GM11168 (cell line): Measurements from ENCODE around the gene MS4A18.
"Not testable (repeated sequence)": the region's sequence is repeated elsewhere in the genome, so short reads cannot be mapped to it uniquely, and the experiment has no call there.

Source experiments
- in situ Hi-C: fragments of 300-500 bp; cut with MboI; formaldehyde crosslinking; loops from one replicate; pipeline ENCODE4 v1.12.0; 2022; ENCODE audit warnings: low sequenced_read_pairs; ENCODE audit not compliant: unreplicated experiment

The MS4A18 gene

DNA sequence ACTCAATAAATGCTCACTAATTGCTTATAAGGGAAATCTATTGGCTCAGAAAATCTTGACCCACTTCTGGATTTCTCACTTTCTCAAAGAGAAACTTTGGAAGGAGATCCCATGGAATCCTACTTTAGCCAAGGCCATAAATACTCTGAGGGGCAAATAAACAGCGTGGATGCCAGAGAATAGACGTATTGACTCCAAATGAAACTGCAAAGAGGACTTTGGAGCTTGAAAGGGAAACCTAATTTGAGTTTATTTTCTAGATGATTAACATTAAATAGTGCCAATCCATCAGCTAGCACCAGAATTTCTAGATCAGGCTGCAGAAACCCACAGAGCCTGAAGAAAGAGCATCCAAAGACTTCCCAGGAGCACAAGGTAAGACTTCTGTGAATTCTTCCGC lies at the start of gene MS4A18:
TSS of gene MS4A18 (plus strand) at position 301 of the 400 bp plus-strand sequence.
- in situ Hi-C loops, result no loop called here

- in situ Hi-C loops, result not testable (repeated sequence)
Observed at GRCh38 chr11:60678231-60678630, 46.3 kb upstream of the MS4A18 start.

GRCh38 chr11:60679879-60680278 lies 44.6 kb upstream of the MS4A18 start:
- in situ Hi-C loops, result no loop called here

DNA sequence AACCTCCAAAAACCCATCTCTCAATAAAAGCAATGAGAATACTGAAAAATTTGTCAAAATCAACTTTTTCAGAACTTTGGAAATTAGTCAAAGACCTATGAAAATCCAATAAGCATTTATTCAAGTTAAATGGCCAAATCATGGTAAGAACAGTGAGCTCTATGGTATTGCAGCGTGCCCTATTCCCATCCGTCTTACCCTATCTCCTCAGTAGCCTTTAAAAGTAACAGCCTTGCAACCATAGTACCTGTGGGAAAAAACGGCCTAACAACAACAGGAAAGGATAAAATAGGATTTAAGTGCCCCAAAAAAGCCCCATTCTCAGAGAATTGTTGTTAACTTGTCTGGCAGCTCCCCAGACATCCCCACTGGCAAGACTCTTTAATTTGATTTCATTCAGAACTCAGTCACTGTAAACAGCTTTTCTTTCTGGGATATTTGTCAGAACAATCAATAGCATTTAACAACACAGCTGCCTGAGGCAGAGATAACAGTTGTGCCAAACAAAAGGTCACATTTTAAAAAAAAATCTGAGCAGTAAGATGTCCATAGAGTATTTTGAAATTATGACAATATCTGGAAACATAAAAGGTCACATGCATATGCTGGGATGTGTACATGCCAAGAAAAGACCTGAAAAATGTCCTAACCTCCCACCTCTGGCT lies 43.9 kb upstream of the MS4A18 start:
- in situ Hi-C loops, result no loop called here

DNA sequence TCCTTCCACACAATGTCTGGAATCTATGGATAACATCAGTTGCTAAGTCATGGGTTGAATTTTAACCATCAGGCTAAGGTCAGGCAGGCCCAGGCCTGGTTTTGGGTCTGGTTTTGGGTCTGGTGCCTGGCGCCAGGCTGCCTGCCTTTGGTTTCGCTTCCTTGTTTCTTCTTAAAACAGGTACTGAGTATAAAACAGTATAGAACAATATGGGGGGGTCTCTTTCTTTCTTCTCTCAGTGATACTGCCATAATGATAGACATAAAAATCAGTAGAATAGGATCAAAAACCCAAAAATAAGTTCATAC lies 40.0 kb upstream of the MS4A18 start:
- in situ Hi-C loops, result not testable (repeated sequence)

- in situ Hi-C loops, result no loop called here
Observed at GRCh38 chr11:60691661-60692060, 32.9 kb upstream of the MS4A18 start.

GRCh38 chr11:60699284-60699691 lies 25.2 kb upstream of the MS4A18 start, which contains the start of gene MS4A8:
Gene MS4A8, plus strand, starts transcription at chr11:60699612. Its CDS starts 1,249 bp downstream, at chr11:60700861.
- in situ Hi-C loops, result no loop called here

DNA sequence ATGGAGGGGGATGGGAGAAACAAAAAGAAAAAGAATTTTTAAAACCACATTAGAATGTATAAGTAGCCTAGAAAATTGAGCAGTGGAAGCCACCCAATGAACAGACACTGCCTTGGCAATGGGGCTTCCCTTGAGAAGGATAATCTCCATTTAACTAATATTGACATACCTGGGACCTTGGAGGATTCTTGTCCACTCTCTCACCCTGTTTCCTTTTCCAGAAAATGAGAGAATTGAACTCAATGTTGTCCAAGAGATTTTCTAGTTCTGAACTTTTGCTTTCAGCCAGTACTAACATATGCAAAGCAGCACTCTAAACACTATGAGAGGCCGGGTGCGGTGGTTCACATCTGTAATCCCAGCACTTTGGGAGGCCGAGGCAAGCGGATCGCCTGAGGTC lies 24.6 kb upstream of the MS4A18 start:
- in situ Hi-C loops, result no loop called here

GRCh38 chr11:60700689-60701468 lies 23.6 kb upstream of the MS4A18 start:
- in situ Hi-C loops, result no loop called here

DNA sequence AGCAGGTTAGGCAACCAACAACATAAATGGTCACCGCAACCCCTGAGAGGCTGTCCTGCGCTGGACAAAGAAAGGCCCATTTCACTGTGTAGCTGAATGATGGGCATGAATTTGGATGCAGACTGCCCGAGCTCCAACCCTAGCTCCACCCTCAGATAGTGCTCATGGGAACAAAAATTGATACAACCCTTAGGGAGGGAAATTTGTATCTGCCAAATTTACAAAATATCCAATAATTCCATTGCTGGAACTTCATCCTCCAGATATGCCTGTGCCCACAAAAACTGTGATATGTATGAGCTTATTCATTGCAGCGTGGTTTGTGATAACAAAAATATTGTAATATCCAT lies 23.1 kb upstream of the MS4A18 start:
- in situ Hi-C loops, result no loop called here

- in situ Hi-C loops, result no loop called here
Observed at GRCh38 chr11:60703374-60703773, 21.1 kb upstream of the MS4A18 start.

GRCh38 chr11:60705895-60706294 lies 18.6 kb upstream of the MS4A18 start:
- in situ Hi-C loops, result no loop called here

DNA sequence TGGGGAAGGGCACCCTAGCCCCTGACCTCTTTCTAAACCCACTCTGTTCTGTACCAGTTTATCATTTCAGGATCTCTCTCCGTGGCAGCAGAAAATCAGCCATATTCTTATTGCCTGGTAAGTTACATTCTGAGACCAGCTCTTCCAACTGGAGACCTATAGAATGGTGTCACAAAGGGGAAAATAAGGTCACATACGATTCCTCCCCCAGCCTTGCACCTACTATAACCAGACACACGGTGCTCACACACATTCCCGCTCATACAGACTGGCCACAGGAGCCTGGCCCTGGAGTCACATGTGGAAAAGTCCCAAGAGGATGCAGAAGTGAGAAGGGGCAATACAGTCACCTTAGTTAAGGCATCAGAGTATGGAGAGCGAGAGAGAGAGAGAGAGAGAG lies 17.6 kb upstream of the MS4A18 start:
- in situ Hi-C loops, result no loop called here

GRCh38 chr11:60710482-60710881 lies 14.0 kb upstream of the MS4A18 start:
- in situ Hi-C loops, result no loop called here

DNA sequence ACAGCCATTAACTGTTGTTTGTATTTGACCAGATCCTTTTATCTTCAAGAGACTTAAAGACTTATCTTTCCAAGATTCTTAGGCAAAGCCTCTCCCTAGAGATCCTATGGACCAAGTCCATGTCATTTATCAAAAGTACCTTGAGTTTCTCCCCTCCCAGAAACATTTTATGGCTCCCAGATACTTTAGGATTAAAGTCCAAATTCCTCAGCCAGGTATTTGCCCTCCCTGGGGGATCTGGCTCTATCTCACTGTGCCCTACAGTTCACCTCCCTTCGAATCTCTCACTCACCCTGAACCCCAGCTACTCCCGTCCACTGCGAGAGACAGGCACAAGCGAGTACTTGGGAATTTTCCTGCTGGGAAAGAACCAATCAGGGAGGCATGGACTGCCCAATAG lies 13.2 kb upstream of the MS4A18 start:
- in situ Hi-C loops, result no loop called here

DNA sequence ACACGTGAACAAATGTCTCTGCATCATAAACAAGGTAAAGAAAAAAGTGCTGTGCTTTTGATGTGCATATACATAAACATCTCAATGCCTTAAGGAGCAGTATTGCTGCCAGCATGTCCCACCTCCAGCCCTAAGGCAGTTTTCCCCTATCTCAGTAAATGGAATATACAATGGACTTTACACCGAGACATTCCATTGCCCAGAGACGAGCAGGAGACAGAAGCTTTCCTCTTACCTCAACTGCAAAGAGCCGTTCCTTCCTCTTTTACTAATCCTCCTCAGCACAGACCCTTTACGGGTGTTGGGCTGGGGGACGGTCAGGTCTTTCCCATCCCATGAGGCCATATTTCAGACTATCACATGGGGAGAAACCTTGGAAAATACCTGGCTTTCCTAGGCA lies 11.1 kb upstream of the MS4A18 start:
- in situ Hi-C loops, result not testable (repeated sequence)

DNA sequence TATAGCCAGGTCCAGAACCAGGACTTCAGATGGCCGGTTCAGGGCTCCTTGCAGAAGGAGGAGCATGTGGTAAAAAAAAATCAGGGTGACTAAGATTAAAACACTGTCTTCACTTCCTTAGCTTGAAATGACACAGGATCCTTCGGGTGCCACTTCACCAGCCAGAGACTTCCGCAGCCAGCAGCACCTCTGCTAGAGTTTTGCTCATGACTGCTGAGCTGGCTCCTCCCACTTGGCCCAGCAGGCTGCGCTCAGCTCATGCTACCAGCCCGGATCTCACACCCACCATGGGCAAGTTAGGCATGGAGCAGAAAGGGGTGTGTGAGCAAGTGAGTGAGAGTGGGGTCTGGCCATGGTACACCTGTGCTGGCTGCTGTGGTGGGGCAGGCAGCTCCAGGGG lies 6.6 kb upstream of the MS4A18 start:
- in situ Hi-C loops, result no loop called here

GRCh38 chr11:60718524-60719316 lies 5.8 kb upstream of the MS4A18 start:
- in situ Hi-C loops, result no loop called here

DNA sequence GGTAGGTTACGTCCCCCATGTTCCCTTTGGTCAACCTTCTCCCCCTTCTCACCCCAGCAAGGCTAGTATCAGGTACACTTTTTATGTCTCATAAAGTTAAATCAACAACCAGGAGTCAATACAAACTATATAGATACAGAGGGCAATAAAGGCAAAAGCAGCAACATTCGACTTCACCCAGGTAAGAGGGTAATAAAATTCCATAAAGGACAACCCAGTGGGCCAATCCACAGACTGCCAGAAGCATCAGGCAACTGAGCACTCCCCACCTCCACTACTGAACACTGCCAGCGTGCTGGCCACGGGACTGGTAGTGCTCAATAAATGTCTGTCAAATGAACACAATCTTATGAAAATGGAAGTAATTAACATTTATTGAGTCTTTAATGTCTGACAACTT lies 5.1 kb upstream of the MS4A18 start:
- in situ Hi-C loops, result no loop called here

- in situ Hi-C loops, result no loop called here
Observed at GRCh38 chr11:60720460-60720859, 4.1 kb upstream of the MS4A18 start.

DNA sequence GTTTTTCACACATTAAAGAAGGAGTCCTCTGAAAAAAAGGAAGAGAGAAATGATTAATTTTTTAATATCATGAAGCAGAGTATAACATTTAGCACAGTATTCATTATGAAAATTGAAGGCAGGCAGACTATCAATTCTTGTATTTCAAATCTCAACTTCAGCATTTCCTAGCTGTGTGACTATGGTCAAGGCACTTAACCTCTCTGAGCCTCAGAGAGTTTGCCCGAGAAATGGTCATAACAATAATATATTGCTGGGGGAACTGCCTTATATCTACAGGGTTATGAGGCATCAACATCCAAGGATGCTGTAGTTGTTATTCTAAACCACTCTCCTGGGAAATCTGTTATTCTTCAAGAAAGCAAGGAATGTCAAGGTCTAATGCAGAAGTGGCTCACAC lies 1.1 kb downstream of the MS4A18 start:
- in situ Hi-C loops, result no loop called here
